Transverse colon (tissue), 4 donors: ENCODE results near the gene LGI2.
"Not testable (repeated sequence)": the region's sequence is repeated elsewhere in the genome, so short reads cannot be mapped to it uniquely, and the experiment has no call there.

Experiments
- EP300 ChIP-seq: sonication (generic); formaldehyde crosslinking; IDR thresholded peaks from one replicate; pipeline ENCODE4 v1.6.1; 2017; ENCODE audit warnings: antibody characterized with exemption, low read depth
- POLR2A ChIP-seq: fragments of 450-650 bp; IDR thresholded peaks from one replicate; pipeline ENCODE4 v1.6.1; 2016; ENCODE audit warnings: antibody characterized with exemption, mild to moderate bottlenecking, moderate library complexity
- POLR2AphosphoS5 ChIP-seq, 3 donors: sonication (generic); formaldehyde crosslinking; IDR thresholded peaks; one replicate each; pipeline ENCODE4 v1.6.1; 2016; ENCODE audit warnings: antibody characterized with exemption in 3 of 3
- TF ChIP-seq, protein P1 (sequence below), 5 experiments: fragments of 200-600 bp in 3 of 5; fragments of 450-650 bp in 2 of 5; sonication (generic) in 3 of 5; IDR thresholded peaks; 1 replicate in 2 of 5; 2 replicates in 3 of 5; pipeline ENCODE4 v1.5.1; 2016 to 2017; ENCODE audit warnings: antibody characterized with exemption in 5 of 5, inconsistent platforms in 3 of 5, mild to moderate bottlenecking in 2 of 5, moderate library complexity in 1 of 5

- not testable (repeated sequence) for TF ChIP-seq EP300; POLR2AphosphoS5 (IDR thresholded peaks at IDR 0.05); POLR2A
- TF ChIP-seq, protein P1, sequence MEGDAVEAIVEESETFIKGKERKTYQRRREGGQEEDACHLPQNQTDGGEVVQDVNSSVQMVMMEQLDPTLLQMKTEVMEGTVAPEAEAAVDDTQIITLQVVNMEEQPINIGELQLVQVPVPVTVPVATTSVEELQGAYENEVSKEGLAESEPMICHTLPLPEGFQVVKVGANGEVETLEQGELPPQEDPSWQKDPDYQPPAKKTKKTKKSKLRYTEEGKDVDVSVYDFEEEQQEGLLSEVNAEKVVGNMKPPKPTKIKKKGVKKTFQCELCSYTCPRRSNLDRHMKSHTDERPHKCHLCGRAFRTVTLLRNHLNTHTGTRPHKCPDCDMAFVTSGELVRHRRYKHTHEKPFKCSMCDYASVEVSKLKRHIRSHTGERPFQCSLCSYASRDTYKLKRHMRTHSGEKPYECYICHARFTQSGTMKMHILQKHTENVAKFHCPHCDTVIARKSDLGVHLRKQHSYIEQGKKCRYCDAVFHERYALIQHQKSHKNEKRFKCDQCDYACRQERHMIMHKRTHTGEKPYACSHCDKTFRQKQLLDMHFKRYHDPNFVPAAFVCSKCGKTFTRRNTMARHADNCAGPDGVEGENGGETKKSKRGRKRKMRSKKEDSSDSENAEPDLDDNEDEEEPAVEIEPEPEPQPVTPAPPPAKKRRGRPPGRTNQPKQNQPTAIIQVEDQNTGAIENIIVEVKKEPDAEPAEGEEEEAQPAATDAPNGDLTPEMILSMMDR (IDR thresholded peaks at IDR 0.05) = not testable (repeated sequence)
Observed at GRCh38 chr4:25052037-25052436, 21.3 kb upstream of the LGI2 start.
